Astrocyte (in vitro differentiated cells and primary cell): ENCODE results near the gene PDGFD. TPM values are rescaled to one million over a fixed set of nuclear protein-coding genes. Genes with fewer than 3 reads are reported as not detected.

Experiments used
- DNase-seq: peaks from one replicate; pipeline ENCODE4 v3.0.0-alpha.2; 2010; ENCODE audit warnings: low read depth
- FAIRE-seq: peaks from 2 replicates; lab custom pipeline; 2011; peaks lifted over from hg19 to GRCh38; lab: Jason Lieb, UNC
- H2AFZ ChIP-seq: 2 replicates; pipeline ENCODE4 v1.6.0; 2012; ENCODE audit warnings: low read depth, low read length, inconsistent platforms
- H3K27ac ChIP-seq: 2 replicates; pipeline ENCODE4 v1.5.1; 2011; ENCODE audit warnings: low read depth, low read length, inconsistent platforms
- H3K27me3 ChIP-seq: 2 replicates; pipeline ENCODE4 v1.6.0; 2011; ENCODE audit warnings: low read length, inconsistent platforms; ENCODE audit not compliant: insufficient read depth
- H3K36me3 ChIP-seq: 2 replicates; pipeline ENCODE4 v1.5.1; 2011; ENCODE audit warnings: low read length, inconsistent platforms; ENCODE audit not compliant: insufficient read depth
- H3K4me1 ChIP-seq: 2 replicates; pipeline ENCODE4 v1.5.1; 2011; ENCODE audit warnings: low read length, inconsistent platforms; ENCODE audit not compliant: insufficient read depth
- H3K4me2 ChIP-seq: 2 replicates; pipeline ENCODE4 v1.6.0; 2012; ENCODE audit warnings: low read length, inconsistent platforms
- H3K4me3 ChIP-seq: 2 replicates; pipeline ENCODE4 v1.5.1; 2011; ENCODE audit warnings: low read depth, mild to moderate bottlenecking, low read length, inconsistent platforms; ENCODE audit not compliant: insufficient read depth
- H3K79me2 ChIP-seq: 2 replicates; pipeline ENCODE4 v1.6.0; 2012; ENCODE audit warnings: mild to moderate bottlenecking, low read length, inconsistent platforms; ENCODE audit not compliant: insufficient read depth
- H3K9ac ChIP-seq: 2 replicates; pipeline ENCODE4 v1.6.0; 2012; ENCODE audit warnings: mild to moderate bottlenecking, low read length, inconsistent platforms
- H3K9me3 ChIP-seq: 2 replicates; pipeline ENCODE4 v1.5.1; 2012; ENCODE audit warnings: low read depth, mild to moderate bottlenecking, low read length, inconsistent platforms; ENCODE audit not compliant: insufficient read depth
- H4K20me1 ChIP-seq: 2 replicates; pipeline ENCODE4 v1.6.0; 2012; ENCODE audit warnings: low read length, inconsistent platforms; ENCODE audit not compliant: insufficient read depth
- H3K27ac Mint-ChIP-seq: one replicate; pipeline ENCODE4 v1.8.0; 2021; ENCODE audit warnings: mild to moderate bottlenecking, mixed read lengths; ENCODE audit not compliant: unreplicated experiment
- H3K27me3 Mint-ChIP-seq: one replicate; pipeline ENCODE4 v1.8.0; 2021; ENCODE audit warnings: low read depth, mixed read lengths; ENCODE audit not compliant: unreplicated experiment
- H3K36me3 Mint-ChIP-seq: one replicate; pipeline ENCODE4 v1.8.0; 2021; ENCODE audit warnings: low read depth, mixed read lengths; ENCODE audit not compliant: unreplicated experiment
- H3K4me1 Mint-ChIP-seq: one replicate; pipeline ENCODE4 v1.8.0; 2021; ENCODE audit warnings: low read depth, mixed read lengths; ENCODE audit not compliant: unreplicated experiment
- H3K4me3 Mint-ChIP-seq: one replicate; pipeline ENCODE4 v1.8.0; 2021; ENCODE audit warnings: mild to moderate bottlenecking, moderate library complexity, mixed read lengths; ENCODE audit not compliant: unreplicated experiment
- H3K9me3 Mint-ChIP-seq: one replicate; pipeline ENCODE4 v1.8.0; 2021; ENCODE audit warnings: mild to moderate bottlenecking, mixed read lengths; ENCODE audit not compliant: unreplicated experiment
- CTCF ChIP-seq: IDR thresholded peaks from 2 replicates; pipeline ENCODE4 v1.5.1; 2011; ENCODE audit warnings: low read depth, mild to moderate bottlenecking, inconsistent platforms, low read length, moderate library complexity; ENCODE audit not compliant: insufficient read depth
- EZH2 ChIP-seq: IDR thresholded peaks from 2 replicates; pipeline ENCODE4 v1.6.1; 2012; ENCODE audit warnings: mild to moderate bottlenecking, low read length, inconsistent platforms; ENCODE audit not compliant: insufficient read depth
- total RNA-seq: library from RNA; stranded (reverse); gene quantifications from 2 replicates; pipeline ENCODE4 v1.2.1, GENCODE V29; 2021

The PDGFD gene
- total RNA-seq, 1 donor from 2014 or later, result 2.6 TPM

- Mint-ChIP-seq H3K27me3 (no peaks in the 10 kb centered on the region), H3K27ac (no peak overlapping the region), H3K36me3 (no peaks in the 10 kb centered on the region), H3K4me3 (no peak overlapping the region), H3K4me1 (peaks cover 2% of the 10 kb centered on the region), H3K9me3 (no peaks in the 10 kb centered on the region)
- H3K79me2 ChIP-seq, result no peaks in the 10 kb centered on the region
- H3K4me1 ChIP-seq, result peaks cover 13% of the 10 kb centered on the region
- no peak for FAIRE-seq
- H3K36me3 ChIP-seq, result no peaks in the 10 kb centered on the region
- H3K27me3 ChIP-seq, result no peaks in the 10 kb centered on the region
- H3K4me2 ChIP-seq, result peak overlapping the region; percentile 44
- DNase-seq, result no peak
- H3K9me3 ChIP-seq, result no peaks in the 10 kb centered on the region
- peak overlapping the region; percentile 61 for H3K27ac ChIP-seq
- no peak overlapping the region for H3K4me3 ChIP-seq
- no peak overlapping the region for H3K9ac ChIP-seq
- H4K20me1 ChIP-seq, result no peaks in the 10 kb centered on the region
- H2AFZ ChIP-seq, result no peak overlapping the region
- TF ChIP-seq EZH2 (no peak), CTCF (no peak)
Observed at GRCh38 chr11:103960108-103960507, 203.8 kb downstream of the PDGFD start.

- no peak overlapping the region for H3K27ac Mint-ChIP-seq
- H3K4me3 ChIP-seq, result no peak overlapping the region
- H3K4me1 ChIP-seq, result peaks cover 13% of the 10 kb centered on the region
- H3K4me3 Mint-ChIP-seq, result no peak overlapping the region
- H3K36me3 ChIP-seq, result no peaks in the 10 kb centered on the region
- no peaks in the 10 kb centered on the region for H4K20me1 ChIP-seq
- peak overlapping the region; percentile 44 for H3K4me2 ChIP-seq
- peak; percentile 73 for DNase-seq
- peak overlapping the region; percentile 61 for H3K27ac ChIP-seq
- H2AFZ ChIP-seq, result no peak overlapping the region
- H3K9ac ChIP-seq, result peak overlapping the region; percentile 7
- peaks cover 2% of the 10 kb centered on the region for H3K4me1 Mint-ChIP-seq
- H3K79me2 ChIP-seq, result no peaks in the 10 kb centered on the region
- H3K27me3 Mint-ChIP-seq, result no peaks in the 10 kb centered on the region
- H3K36me3 Mint-ChIP-seq, result no peaks in the 10 kb centered on the region
- H3K27me3 ChIP-seq, result no peaks in the 10 kb centered on the region
- FAIRE-seq, result peak; percentile 80
- H3K9me3 ChIP-seq, result no peaks in the 10 kb centered on the region
- TF ChIP-seq EZH2 (no peak), CTCF (no peak)
- no peaks in the 10 kb centered on the region for H3K9me3 Mint-ChIP-seq
Observed at GRCh38 chr11:103959279-103959942, 204.5 kb downstream of the PDGFD start.

GRCh38 chr11:103958475-103959215 lies 205.3 kb downstream of the PDGFD start:
- no peak overlapping the region for H2AFZ ChIP-seq
- Mint-ChIP-seq H3K36me3 (no peaks in the 10 kb centered on the region), H3K27ac (no peak overlapping the region), H3K27me3 (no peaks in the 10 kb centered on the region), H3K4me3 (no peak overlapping the region), H3K4me1 (peaks cover 2% of the 10 kb centered on the region), H3K9me3 (no peaks in the 10 kb centered on the region)
- no peak overlapping the region for H3K9ac ChIP-seq
- no peak for DNase-seq
- TF ChIP-seq EZH2, result no peak
- TF ChIP-seq CTCF, result no peak
- H3K27me3 ChIP-seq, result no peaks in the 10 kb centered on the region
- no peaks in the 10 kb centered on the region for H3K79me2 ChIP-seq
- H3K4me2 ChIP-seq, result no peak overlapping the region
- no peaks in the 10 kb centered on the region for H3K36me3 ChIP-seq
- peaks cover 13% of the 10 kb centered on the region for H3K4me1 ChIP-seq
- peak overlapping the region; percentile 58 for H3K27ac ChIP-seq
- no peak overlapping the region for H3K4me3 ChIP-seq
- no peaks in the 10 kb centered on the region for H3K9me3 ChIP-seq
- no peaks in the 10 kb centered on the region for H4K20me1 ChIP-seq
- no peak for FAIRE-seq
